Measurements from ENCODE around the gene NUP35. TPM values are rescaled to one million over a fixed set of nuclear protein-coding genes. Genes with fewer than 3 reads are reported as not detected.

Gene NUP35
- total and polyA plus RNA-seq, 2 of the 8 experiments (the other 6 are each of a cell fraction or from before 2014, with no cell fraction given) = 30.7 to 48.7 TPM

DNA sequence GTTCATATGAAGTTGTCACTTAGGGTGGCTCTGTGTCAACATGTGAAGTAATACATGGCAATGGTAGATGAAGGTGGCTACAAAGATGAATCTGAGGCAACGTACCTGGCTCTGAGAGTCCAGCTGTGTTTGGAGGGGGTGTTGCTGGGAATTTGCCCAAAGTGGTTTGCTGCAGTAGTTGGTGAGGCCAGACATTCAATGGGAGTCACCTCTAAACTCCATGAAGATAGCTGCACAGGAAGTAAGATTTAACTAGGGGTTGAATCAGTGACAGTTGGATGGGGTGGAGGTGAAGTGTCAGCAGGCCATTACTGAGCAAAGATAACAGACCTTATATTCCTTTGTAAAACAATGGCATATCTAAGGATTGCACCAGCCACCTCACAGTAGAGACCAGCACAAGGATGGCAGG, 71.8 kb downstream of the NUP35 start:
- Histone ChIP-seq H2BK12ac (ENCODE audit: low read depth, low read length) (no peak overlapping the region), H3K79me1 (ENCODE audit: low read depth, low read length) (no peaks in the 10 kb centered on the region), H2AFZ (ENCODE audit: low read length) (no peak overlapping the region), H3K4me3 (ENCODE audit: extremely low read depth in 1 of 4, insufficient read depth in 2 of 4, low read depth in 3 of 4, low read length in 4 of 4) (no peak overlapping the region), H3K4me2 (ENCODE audit: insufficient read depth in 1 of 2, low read depth in 2 of 2, low read length in 2 of 2) (no peak overlapping the region), H4K8ac (ENCODE audit: extremely low read depth, insufficient read depth, low read length) (no peak overlapping the region), H3K23ac (ENCODE audit: insufficient read length) (no peak overlapping the region), H3K79me2 (ENCODE audit: control insufficient read depth in 1 of 2, insufficient read depth in 2 of 2, low read length in 2 of 2) (no peaks in the 10 kb centered on the region), H3K4ac (replicated peaks; ENCODE audit: insufficient read length, low read depth, low read length) (no peak overlapping the region), H3K27ac (ENCODE audit: low read depth, low read length) (no peak overlapping the region), H2BK5ac (ENCODE audit: low read depth, low read length) (no peak overlapping the region), H3K18ac (ENCODE audit: extremely low read depth, low read length) (no peak overlapping the region; the same call in 1 of the 2 replicates), H2BK15ac (ENCODE audit: low read length) (no peak overlapping the region), H3K23me2 (ENCODE audit: low read depth, low read length) (no peaks in the 10 kb centered on the region), H3K4me1 (replicated peaks in 1 of 4; ENCODE audit: control insufficient read depth in 3 of 4, insufficient read depth in 4 of 4, low read length in 3 of 4) (no peaks in the 10 kb centered on the region), H2BK120ac (replicated peaks; ENCODE audit: low read depth, low read length) (no peak overlapping the region), H4K91ac (replicated peaks; ENCODE audit: insufficient read length, low read length) (no peak overlapping the region), H3K9ac (replicated peaks in 1 of 4; ENCODE audit: extremely low read depth in 1 of 4, low read depth in 3 of 4, low read length in 3 of 4) (no peak overlapping the region), H2AK5ac (ENCODE audit: low read depth, low read length) (no peak overlapping the region), H3K56ac (replicated peaks; ENCODE audit: insufficient read length, low read depth, low read length) (no peak overlapping the region), H3K27me3 (replicated peaks in 1 of 4; ENCODE audit: control insufficient read depth in 3 of 4, extremely low read depth in 1 of 4, insufficient read depth in 3 of 4, low read length in 3 of 4) (no peaks in the 10 kb centered on the region), H4K5ac (ENCODE audit: insufficient read length, low read depth, low read length) (no peak overlapping the region), H2BK20ac (ENCODE audit: low read length) (no peak overlapping the region), H4K20me1 (replicated peaks in 1 of 2; ENCODE audit: control insufficient read depth in 1 of 2, insufficient read depth in 2 of 2, low read length in 2 of 2) (no peaks in the 10 kb centered on the region), H3K9me3 (ENCODE audit: insufficient read depth in 2 of 2, low read depth in 1 of 2, low read length in 1 of 2) (no peaks in the 10 kb centered on the region), H3K36me3 (ENCODE audit: control insufficient read depth in 2 of 4, insufficient read depth in 4 of 4, low read length in 3 of 4) (peaks cover 0 to 6% (median 0%) of the 10 kb centered on the region in 4 experiments; a peak in 2 of 8 replicates), H3K14ac (ENCODE audit: insufficient read length) (no peak overlapping the region)
- DNase-seq (ENCODE audit: low read depth in 1 of 2, low spot score in 2 of 2) = no peak
- no peak for FAIRE-seq
- ChIA-PET POLR2A (ENCODE audit: partially characterized antibody) (interaction anchor here (0.9 to 1.2 kb wide), 3 partner anchors 9 to 71 kb away, joined by 3 to 4 read pairs (median 4); no protein-coding TSS in a partner anchor), CTCF (ENCODE audit: partially characterized antibody) (interaction anchor here (0.6 to 1.1 kb wide), 3 partner anchors 23 to 58 kb away, joined by 3 read pairs; no protein-coding TSS in a partner anchor)
- 86% methylated on average over 1 of the region's 1 CpG; no CpG with 5 or more reads in 1 of the 2 experiments for WGBS, 2 experiments (ENCODE audit: extremely low coverage in 1 of 2, insufficient coverage in 1 of 2, insufficient read length in 1 of 2, insufficient replicate concordance in 2 of 2, low coverage in 1 of 2, low lambda C conversion rate in 2 of 2, missing lambda C conversion rate in 1 of 2)
- TF ChIP-seq CHD1 (IDR thresholded peaks at IDR 0.05; ENCODE audit: low read depth, low read length) (no peak), POLR2A (IDR thresholded peaks at IDR 0.05; ENCODE audit: control extremely low read depth in 1 of 2, low read depth in 2 of 2, low read length in 2 of 2) (peak in 1 of 2 experiments; percentile 26; a peak in 1 of 3 replicates)

All from H1 (cell line).